Naive thymus-derived CD8-positive, alpha-beta T cell (primary cell): Measurements from ENCODE around the gene ADGRG3. TPM values are rescaled to one million over a fixed set of nuclear protein-coding genes. Genes with fewer than 3 reads are reported as not detected.

Source experiments
- ATAC-seq, 2 donors: fragments of 150-1000 bp; cut with Tn5 transposase in 1 of 2; sonication (Bioruptor Pico), chemical (Tn5 transposase) in 1 of 2; 1 replicate in 1 of 2; 2 replicates in 1 of 2; pipeline ENCODE4 v1.10.0; 2021; ENCODE audit warnings: mild to moderate bottlenecking in 2 of 2, moderate library complexity in 2 of 2
- POLR2A ChIA-PET: fragments of 350-600 bp; sonication (Branson Sonifier 250); formaldehyde crosslinking; loops from one replicate; lab custom pipeline; 2021; ENCODE audit warnings: antibody characterized with exemption; lab: Charles Lee
- DNase-seq, 10 donors: peaks; one replicate each; pipeline versions ENCODE4 v3.0.0 to v3.0.0-alpha.2; 2020 to 2022
- H3K27ac Mint-ChIP-seq, 10 donors: one replicate each; pipeline ENCODE4 v1.8.0; 2020 to 2022; ENCODE audit warnings: mild to moderate bottlenecking in 10 of 10, mixed read lengths in 10 of 10, moderate library complexity in 4 of 10, inconsistent platforms in 1 of 10
- H3K27me3 Mint-ChIP-seq, 5 donors: one replicate each; pipeline ENCODE4 v1.8.0; 2021 to 2022; ENCODE audit warnings: mixed read lengths in 5 of 5
- H3K36me3 Mint-ChIP-seq, 3 donors: one replicate each; pipeline ENCODE4 v1.8.0; 2020 to 2022; ENCODE audit warnings: mixed read lengths in 3 of 3, mild to moderate bottlenecking in 2 of 3, inconsistent platforms in 1 of 3
- H3K4me1 Mint-ChIP-seq, 4 donors: one replicate each; pipeline ENCODE4 v1.8.0; 2021 to 2022; ENCODE audit warnings: mixed read lengths in 4 of 4
- H3K4me3 Mint-ChIP-seq, 10 donors: one replicate each; pipeline ENCODE4 v1.8.0; 2020 to 2022; ENCODE audit warnings: mild to moderate bottlenecking in 10 of 10, mixed read lengths in 10 of 10, moderate library complexity in 6 of 10, inconsistent platforms in 1 of 10
- H3K9me3 Mint-ChIP-seq, 9 donors: one replicate each; pipeline ENCODE4 v1.8.0; 2020 to 2022; ENCODE audit warnings: mixed read lengths in 9 of 9, mild to moderate bottlenecking in 3 of 9, inconsistent platforms in 1 of 9, moderate library complexity in 1 of 9
- polyA plus RNA-seq, 3 donors: library from polyadenylated mRNA; unstranded; fragments of 300-500 nt; fragmentation: Illumina TruSeq; gene quantifications; one replicate each; pipeline ENCODE4 v1.2.3, GENCODE V29; 2021
- total RNA-seq, 8 experiments: library from RNA in 2 of 8; stranded (reverse) in 2 of 8; gene quantifications; one replicate each; pipeline ENCODE4 v1.2.3 and lab custom pipeline; 2021 to 2026

Gene ADGRG3
- total RNA-seq = not detected
- not detected for polyA plus RNA-seq
- 0 reads per million in 6 experiments for total RNA-seq (lab: John Stamatoyannopoulos, UW)

- POLR2A ChIA-PET = no interaction called here
- H3K4me3 Mint-ChIP-seq = no peak within 1 kb of the TSS
- peak within 1 kb of the TSS in 2 of 10 donors; percentile 32 to 35 for H3K27ac Mint-ChIP-seq
- H3K9me3 Mint-ChIP-seq = no peaks in the 10 kb centered on the region
- no peaks in the 10 kb centered on the region for H3K36me3 Mint-ChIP-seq
- no peaks in the 10 kb centered on the region for H3K27me3 Mint-ChIP-seq
- ATAC-seq (no peak), DNase-seq (peak in 1 of 10 donors; percentile 52)
- H3K4me1 Mint-ChIP-seq = peaks cover 0 to 15% (median 0%) of the 10 kb centered on the region in 4 donors
Measured at GRCh38 chr16:57668263-57668571, at the start of gene ADGRG3. Gene ADGRG3, plus strand, starts transcription at chr16:57668306. Its CDS starts 42 bp downstream, at chr16:57668348.

- peak in 1 of 10 donors; percentile 34 for DNase-seq
- Mint-ChIP-seq H3K27ac (peak overlapping the region in 2 of 10 donors; percentile 28 to 44), H3K9me3 (no peaks in the 10 kb centered on the region), H3K36me3 (no peaks in the 10 kb centered on the region), H3K4me1 (peaks cover 5 to 11% (median 8%) of the 10 kb centered on the region in 4 donors), H3K4me3 (no peak overlapping the region), H3K27me3 (no peaks in the 10 kb centered on the region)
- ATAC-seq = no peak
- POLR2A ChIA-PET = no interaction called here
Measured at GRCh38 chr16:57619133-57619605, 48.9 kb upstream of the ADGRG3 start.

GRCh38 chr16:57619606-57620334 is 48.3 kb upstream of the ADGRG3 start:
- no peak for ATAC-seq
- Mint-ChIP-seq H3K27me3 (no peaks in the 10 kb centered on the region), H3K4me3 (no peak overlapping the region), H3K36me3 (no peaks in the 10 kb centered on the region), H3K9me3 (no peaks in the 10 kb centered on the region), H3K27ac (peak overlapping the region in 1 of 10 donors; percentile 27), H3K4me1 (peaks cover 1 to 10% (median 7%) of the 10 kb centered on the region in 4 donors)
- DNase-seq = peak in 1 of 10 donors; percentile 60
- POLR2A ChIA-PET = no interaction called here

- no peak overlapping the region for H3K4me3 Mint-ChIP-seq
Measured at GRCh38 chr16:57620335-57621231, 47.5 kb upstream of the ADGRG3 start.

GRCh38 chr16:57621521-57622271 is 46.4 kb upstream of the ADGRG3 start:
- no peaks in the 10 kb centered on the region for H3K27me3 Mint-ChIP-seq
- H3K36me3 Mint-ChIP-seq = no peaks in the 10 kb centered on the region
- no peak for ATAC-seq
- peak overlapping the region in 3 of 10 donors; percentile 0 to 76 (median 53) for H3K27ac Mint-ChIP-seq
- peak in 1 of 10 donors; percentile 31 for DNase-seq
- peaks cover 6 to 11% (median 8%) of the 10 kb centered on the region in 4 donors for H3K4me1 Mint-ChIP-seq
- H3K9me3 Mint-ChIP-seq = no peaks in the 10 kb centered on the region
- no peak overlapping the region for H3K4me3 Mint-ChIP-seq
- POLR2A ChIA-PET = interaction anchor here (0.7 kb wide), 1 partner anchor 8 kb away, joined by 4 read pairs; no protein-coding TSS in a partner anchor

More at GRCh38 chr16:57620335-57621231, 47.5 kb upstream of the ADGRG3 start:
- H3K36me3 Mint-ChIP-seq = no peaks in the 10 kb centered on the region
- no peak overlapping the region for H3K27ac Mint-ChIP-seq
- DNase-seq (peak in 1 of 10 donors; percentile 47), ATAC-seq (no peak)
- peaks cover 5 to 11% (median 6%) of the 10 kb centered on the region in 4 donors for H3K4me1 Mint-ChIP-seq
- H3K27me3 Mint-ChIP-seq = no peaks in the 10 kb centered on the region
- H3K9me3 Mint-ChIP-seq = no peaks in the 10 kb centered on the region
- POLR2A ChIA-PET = no interaction called here

- Mint-ChIP-seq H3K4me3 (no peak overlapping the region), H3K27ac (peak overlapping the region in 1 of 10 donors; percentile 53), H3K36me3 (no peaks in the 10 kb centered on the region), H3K9me3 (no peaks in the 10 kb centered on the region), H3K27me3 (peaks cover 0 to 2% (median 0%) of the 10 kb centered on the region in 5 donors), H3K4me1 (peaks cover 3 to 11% (median 8%) of the 10 kb centered on the region in 4 donors)
- POLR2A ChIA-PET = interaction anchor here (0.6 to 0.7 kb wide), 2 partner anchors 7 to 128 kb away, joined by 3 to 4 read pairs; no protein-coding TSS in a partner anchor
- ATAC-seq = no peak
- DNase-seq = peak in 1 of 10 donors; percentile 26
Measured at GRCh38 chr16:57622361-57623250, 45.5 kb upstream of the ADGRG3 start.

GRCh38 chr16:57623251-57624043 is 44.7 kb upstream of the ADGRG3 start:
- POLR2A ChIA-PET = interaction anchor here (0.6 kb wide), 1 partner anchor 129 kb away, joined by 3 read pairs; no protein-coding TSS in a partner anchor
- Mint-ChIP-seq H3K36me3 (no peaks in the 10 kb centered on the region), H3K4me3 (no peak overlapping the region), H3K4me1 (peaks cover 4 to 14% (median 8%) of the 10 kb centered on the region in 4 donors), H3K9me3 (no peaks in the 10 kb centered on the region), H3K27me3 (peaks cover 0 to 5% (median 2%) of the 10 kb centered on the region in 5 donors), H3K27ac (no peak overlapping the region)
- ATAC-seq (no peak), DNase-seq (no peak)

GRCh38 chr16:57624044-57624688 is 43.9 kb upstream of the ADGRG3 start:
- POLR2A ChIA-PET = no interaction called here
- Mint-ChIP-seq H3K27me3 (peaks cover 4 to 12% (median 9%) of the 10 kb centered on the region in 5 donors), H3K4me1 (peaks cover 11 to 21% (median 14%) of the 10 kb centered on the region in 4 donors), H3K36me3 (no peaks in the 10 kb centered on the region), H3K4me3 (no peak overlapping the region), H3K27ac (peak overlapping the region in 1 of 10 donors; percentile 76), H3K9me3 (no peaks in the 10 kb centered on the region)
- ATAC-seq (no peak), DNase-seq (no peak)

- Mint-ChIP-seq H3K4me1 (peaks cover 11 to 22% (median 14%) of the 10 kb centered on the region in 4 donors), H3K27ac (peak overlapping the region in 4 of 10 donors; percentile 9 to 76 (median 45)), H3K4me3 (no peak overlapping the region), H3K9me3 (no peaks in the 10 kb centered on the region), H3K27me3 (peaks cover 4 to 20% (median 10%) of the 10 kb centered on the region in 5 donors), H3K36me3 (no peaks in the 10 kb centered on the region)
- POLR2A ChIA-PET = no interaction called here
- ATAC-seq = no peak
- DNase-seq = no peak
Measured at GRCh38 chr16:57624806-57625500, 43.2 kb upstream of the ADGRG3 start.
